HUDEP-2 (cell line): Measurements from ENCODE around the gene RGS7.
"Not testable (repeated sequence)": the region's sequence is repeated elsewhere in the genome, so short reads cannot be mapped to it uniquely, and the experiment has no call there.

Experiments used
- DNase-seq, 76 experiments: peaks; one replicate each; lab custom pipeline; 2025; ENCODE audit not compliant: unreplicated experiment in 76 of 76; lab: John Stamatoyannopoulos, UW

The RGS7 gene

DNA sequence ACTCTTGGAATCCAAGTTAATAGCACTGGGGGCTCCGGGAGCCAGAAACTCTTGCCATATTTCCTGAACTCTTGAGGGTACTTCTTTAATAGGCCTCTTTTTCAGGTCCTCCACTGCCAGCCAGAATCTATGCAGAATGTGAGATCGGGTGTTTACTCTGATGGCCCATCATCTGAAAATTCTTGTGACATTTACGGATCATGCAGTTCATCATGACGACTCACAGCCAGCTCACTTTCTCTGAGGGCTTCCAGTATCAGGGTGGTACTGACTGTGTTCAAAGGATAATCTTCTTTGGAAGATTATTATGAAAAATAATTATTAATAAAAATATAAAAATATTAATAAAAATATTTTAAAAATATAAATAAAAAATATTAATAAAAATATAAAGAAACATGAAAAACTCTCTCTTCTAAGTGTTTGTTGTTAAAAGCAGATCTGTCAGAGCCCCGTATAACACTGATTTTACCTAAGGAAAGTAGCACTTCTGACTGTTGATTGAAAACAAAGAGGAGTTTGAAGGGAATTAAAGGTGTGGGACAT is 550.7 kb downstream of the RGS7 start:
- DNase-seq, result no peak

GRCh38 chr1:240804475-240804874 is 552.5 kb downstream of the RGS7 start:
- no peak for DNase-seq

- DNase-seq, result no peak
These were observed 553.9 kb downstream of the RGS7 start for GRCh38 chr1:240803151-240803550.

DNA sequence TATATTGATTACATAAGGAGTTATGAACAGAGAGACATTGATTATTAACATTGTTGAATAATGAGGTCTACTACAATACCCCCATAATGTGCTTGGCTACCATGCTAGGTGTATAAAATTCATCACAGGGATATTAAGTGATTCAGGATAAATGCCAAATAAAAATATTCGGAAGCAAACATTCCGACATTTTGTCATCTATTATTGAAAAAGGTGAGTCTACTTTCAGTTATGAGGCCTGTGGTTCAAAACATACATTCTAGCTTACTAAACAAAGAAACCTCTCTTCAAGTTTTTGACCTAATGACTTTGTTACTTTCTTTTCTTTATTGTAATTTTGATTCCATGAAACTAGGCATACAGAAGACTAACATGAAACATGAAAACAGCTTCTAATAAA is 554.7 kb downstream of the RGS7 start:
- DNase-seq, result no peak

GRCh38 chr1:240801442-240801841 is 555.6 kb downstream of the RGS7 start:
- no peak for DNase-seq

DNA sequence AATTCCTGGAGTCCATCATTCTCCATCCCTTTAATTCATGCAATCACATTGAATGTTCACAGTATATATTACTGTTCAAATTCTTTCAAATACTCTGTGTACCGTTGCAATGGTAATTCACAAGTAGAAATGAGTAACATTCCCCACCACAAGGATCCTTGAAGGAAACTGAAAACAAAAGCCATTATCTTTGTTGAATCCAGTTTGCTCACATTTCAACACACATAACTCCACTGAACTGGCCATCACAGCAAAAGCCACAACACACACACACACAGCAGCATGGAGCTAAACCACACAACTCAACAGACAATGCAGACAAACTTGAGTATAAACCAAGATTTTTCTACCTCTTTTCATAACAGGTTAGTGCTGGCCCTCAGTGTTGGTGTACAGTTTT is 556.7 kb downstream of the RGS7 start:
- no peak for DNase-seq

GRCh38 chr1:240797050-240797449 is 560.0 kb downstream of the RGS7 start:
- DNase-seq, result no peak

DNA sequence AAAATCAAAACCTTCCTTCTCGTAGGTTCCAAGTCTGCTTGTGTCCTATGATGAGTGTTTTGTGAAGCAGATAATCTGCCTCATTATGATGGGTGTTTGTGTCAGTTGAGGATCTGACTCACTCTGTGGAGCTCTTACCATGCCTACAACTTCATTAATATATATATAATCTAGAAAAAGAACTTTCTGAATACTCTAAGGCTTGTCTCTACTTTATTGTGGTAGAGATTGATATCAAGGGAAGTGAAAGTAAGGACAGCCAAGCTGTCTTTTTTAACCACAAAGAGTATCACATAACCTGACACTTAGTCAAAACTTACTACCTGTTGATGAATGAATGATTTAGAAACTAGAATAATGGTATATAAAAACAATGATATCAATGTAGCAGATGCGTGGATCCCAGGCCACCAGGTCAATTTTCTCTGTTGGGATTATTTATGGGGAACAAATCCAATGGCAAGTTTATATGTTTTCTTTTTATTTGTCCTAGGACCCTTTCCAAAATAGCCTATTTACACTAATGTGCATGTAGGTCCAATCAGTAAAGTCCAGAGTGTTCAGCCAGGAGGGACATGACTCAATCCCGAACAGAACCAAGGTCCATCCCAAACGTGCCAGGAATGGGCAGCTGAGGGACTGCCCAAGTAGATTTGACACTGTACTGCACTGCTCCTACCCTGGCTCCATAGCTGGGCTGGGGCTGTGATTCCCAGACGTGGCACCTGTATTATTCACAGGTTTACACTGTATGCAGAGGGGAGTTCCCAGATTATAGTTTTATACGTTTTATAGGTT is 562.8 kb downstream of the RGS7 start:
- no peak for DNase-seq

DNA sequence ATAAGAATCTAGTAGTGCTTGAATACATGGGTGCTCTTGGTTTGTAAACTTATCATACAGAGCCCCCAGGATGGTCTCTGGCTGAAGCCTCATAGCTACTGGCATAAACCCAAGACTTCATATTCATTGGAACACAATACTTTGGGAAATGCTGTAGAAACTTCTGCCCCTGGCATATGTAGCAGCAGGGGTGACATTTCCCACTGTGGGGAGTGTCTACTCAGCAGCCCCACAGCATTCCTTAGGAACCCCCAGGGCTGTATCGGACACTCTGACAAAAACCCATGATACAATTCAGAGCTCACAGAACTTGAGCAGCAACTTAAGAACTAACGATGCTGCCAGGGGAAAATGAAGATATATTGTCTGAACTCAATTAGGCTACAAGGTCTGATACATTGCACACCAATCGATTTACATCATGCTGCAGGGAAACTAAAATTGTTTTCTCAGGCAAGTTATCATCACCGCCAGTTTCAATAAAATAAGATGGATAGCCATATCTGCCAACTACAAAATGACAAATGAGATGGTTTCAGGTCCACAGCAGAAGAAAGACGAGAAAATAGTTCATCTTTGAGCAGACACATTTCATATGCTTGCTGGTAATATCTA is 564.0 kb downstream of the RGS7 start:
- no peak for DNase-seq

DNA sequence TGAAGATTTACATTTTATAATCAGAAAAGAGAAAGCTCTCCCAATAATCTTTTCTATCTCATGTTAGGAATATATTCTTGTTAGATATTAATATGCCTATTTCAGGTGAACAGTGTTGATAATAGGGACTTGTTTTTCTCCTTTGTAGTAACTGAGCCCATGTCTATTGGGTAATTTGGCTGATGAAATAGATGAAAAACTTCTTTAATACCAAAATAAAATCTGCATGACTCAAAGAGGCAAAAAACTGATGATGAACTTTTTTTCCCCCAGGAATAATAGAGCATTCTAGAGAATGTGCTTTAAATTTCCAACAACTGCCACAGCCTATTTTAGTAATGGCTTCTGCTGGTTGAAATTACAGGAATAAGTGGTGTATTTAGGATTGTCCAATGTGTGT is 566.1 kb downstream of the RGS7 start:
- DNase-seq, result no peak

- DNase-seq, result no peak
These were observed 570.1 kb downstream of the RGS7 start for GRCh38 chr1:240786880-240787279.

DNA sequence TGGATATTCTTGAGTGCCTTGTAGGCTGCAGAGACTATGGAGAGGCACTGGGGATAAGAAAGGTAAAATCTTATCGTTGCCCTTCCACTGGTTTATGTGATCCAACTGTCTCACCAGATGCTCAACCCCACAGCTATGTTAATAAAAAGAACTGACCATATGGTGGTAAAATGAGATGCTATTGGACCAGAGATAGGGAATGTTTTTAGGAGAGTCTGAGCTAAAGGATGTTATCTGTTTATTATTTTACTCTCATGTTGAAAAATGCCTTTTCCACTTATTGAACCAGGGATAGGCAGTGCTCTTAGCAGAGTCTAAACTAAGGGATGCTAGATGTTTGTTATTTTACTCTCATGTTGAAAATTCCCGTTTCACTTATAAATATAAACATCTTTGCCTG is 572.2 kb downstream of the RGS7 start:
- DNase-seq, result no peak

DNA sequence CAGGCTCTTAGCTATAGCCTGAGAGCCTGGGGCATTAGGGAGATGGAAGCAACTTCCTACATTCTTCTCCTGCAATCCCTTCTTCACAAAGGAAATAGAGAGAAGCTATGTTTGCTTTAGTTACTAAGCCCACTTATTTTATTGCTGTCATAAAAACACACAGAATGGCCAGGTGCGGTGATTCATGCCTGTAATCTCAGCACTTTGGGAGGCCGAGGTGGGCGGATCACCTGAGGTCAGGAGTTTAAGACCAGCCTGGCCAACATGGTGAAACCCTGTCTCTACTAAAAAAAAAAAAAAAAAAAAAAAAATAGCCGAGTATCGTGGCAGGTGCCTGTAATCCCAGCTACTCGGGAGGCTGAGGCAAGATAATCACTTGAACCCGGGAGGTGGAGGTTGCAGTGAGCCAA is 573.3 kb downstream of the RGS7 start:
- not testable (repeated sequence) for DNase-seq

DNA sequence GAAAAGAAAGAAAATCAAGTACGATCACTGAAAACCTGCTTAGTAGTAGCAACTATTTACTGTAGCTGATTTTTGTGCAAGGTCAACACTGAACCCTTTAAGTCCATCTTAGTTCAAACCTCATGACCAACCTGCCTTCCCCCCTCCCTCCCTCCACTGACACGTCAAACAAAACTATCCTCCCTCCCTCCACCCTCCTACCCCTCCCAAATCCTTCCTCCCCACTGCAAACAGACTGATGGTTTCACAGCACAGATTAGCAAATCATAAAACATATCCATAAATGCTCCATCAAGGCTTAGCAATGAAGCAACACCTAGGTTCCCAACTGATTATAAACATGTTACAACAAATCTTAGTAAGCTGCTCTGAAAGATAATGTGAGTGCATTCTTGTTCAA is 580.8 kb downstream of the RGS7 start:
- no peak for DNase-seq

DNA sequence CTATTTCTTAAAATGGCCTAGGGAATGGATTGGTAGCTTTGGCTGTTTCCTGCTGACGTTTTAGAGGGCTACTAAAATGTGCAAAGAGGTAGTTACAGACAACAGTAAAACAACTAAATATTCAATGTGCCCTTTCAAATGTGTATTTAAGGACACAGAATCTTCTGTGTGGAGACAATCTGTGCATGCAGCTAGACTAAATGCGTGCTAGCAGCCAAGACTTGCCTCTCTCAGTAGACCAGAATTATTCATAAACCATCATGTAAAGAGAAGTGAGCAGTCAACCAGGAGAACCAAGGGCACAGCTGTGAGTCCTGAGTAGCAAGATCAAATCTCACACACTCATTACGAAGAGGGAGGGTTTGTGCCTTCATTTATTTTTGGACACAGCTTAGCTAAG is 584.9 kb downstream of the RGS7 start:
- DNase-seq, result no peak

- no peak for DNase-seq
These were observed 585.6 kb downstream of the RGS7 start for GRCh38 chr1:240771450-240771849.

GRCh38 chr1:240768979-240769378 is 588.0 kb downstream of the RGS7 start:
- no peak for DNase-seq

DNA sequence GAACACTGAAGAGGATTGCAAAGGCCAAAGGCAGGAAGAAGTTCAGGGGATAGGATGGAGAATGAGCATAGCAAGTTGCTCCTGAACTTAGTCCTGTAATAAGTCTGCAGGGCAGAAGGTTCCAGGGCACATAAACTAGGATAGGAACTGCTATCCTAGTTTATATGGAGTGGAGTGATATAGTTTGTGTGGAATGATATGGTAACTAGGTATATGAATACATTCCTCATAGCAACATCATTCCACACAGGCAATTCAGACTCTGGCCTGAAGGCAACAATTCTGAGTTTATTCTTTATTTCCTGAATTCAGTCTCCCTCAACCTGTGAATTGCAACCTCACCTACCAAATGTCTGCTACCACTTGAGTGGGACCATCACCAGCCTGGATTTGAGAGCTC is 590.2 kb downstream of the RGS7 start:
- no peak for DNase-seq

- no peak for DNase-seq
These were observed 591.2 kb downstream of the RGS7 start for GRCh38 chr1:240765732-240766363.

DNA sequence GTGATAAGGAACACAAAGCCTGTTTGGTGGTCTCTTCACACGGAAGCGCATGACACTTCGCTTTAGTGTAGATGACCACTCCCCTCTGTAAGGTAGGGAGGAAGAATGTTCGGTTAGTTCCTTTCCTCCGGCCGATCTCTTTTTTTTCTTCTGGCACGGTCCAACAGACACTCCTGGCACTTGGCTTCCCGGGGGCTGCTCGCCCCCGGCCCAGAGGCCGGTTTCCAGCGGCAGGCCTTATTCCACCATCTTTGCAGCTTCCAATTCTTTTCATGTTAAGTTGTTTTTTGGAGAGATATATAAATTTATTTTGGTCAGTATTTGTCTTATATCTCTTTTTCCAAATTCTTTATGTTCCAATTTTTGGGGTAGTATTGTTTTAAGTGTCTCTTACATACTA is 593.2 kb downstream of the RGS7 start:
- DNase-seq, result no peak

- DNase-seq, result not testable (repeated sequence)
These were observed 593.9 kb downstream of the RGS7 start for GRCh38 chr1:240763095-240763494.
